Measurements from ENCODE around the gene STK39.

Gene STK39

GRCh38 chr2:168234407-168235085, 12.8 kb downstream of the STK39 start:
- Histone ChIP-seq H3K36me3 (ENCODE audit: insufficient read depth, low read length) (peaks cover 21% of the 10 kb centered on the region), H3K9me3 (ENCODE audit: low read length) (peaks cover 15% of the 10 kb centered on the region), H3K4me3 (ENCODE audit: low read length) (no peak overlapping the region), H3K4me1 (ENCODE audit: insufficient read depth, low read length) (no peaks in the 10 kb centered on the region), H2AFZ (ENCODE audit: low read depth, low read length) (no peak overlapping the region), H3K27me3 (ENCODE audit: insufficient read depth, low read length) (no peaks in the 10 kb centered on the region)

DNA sequence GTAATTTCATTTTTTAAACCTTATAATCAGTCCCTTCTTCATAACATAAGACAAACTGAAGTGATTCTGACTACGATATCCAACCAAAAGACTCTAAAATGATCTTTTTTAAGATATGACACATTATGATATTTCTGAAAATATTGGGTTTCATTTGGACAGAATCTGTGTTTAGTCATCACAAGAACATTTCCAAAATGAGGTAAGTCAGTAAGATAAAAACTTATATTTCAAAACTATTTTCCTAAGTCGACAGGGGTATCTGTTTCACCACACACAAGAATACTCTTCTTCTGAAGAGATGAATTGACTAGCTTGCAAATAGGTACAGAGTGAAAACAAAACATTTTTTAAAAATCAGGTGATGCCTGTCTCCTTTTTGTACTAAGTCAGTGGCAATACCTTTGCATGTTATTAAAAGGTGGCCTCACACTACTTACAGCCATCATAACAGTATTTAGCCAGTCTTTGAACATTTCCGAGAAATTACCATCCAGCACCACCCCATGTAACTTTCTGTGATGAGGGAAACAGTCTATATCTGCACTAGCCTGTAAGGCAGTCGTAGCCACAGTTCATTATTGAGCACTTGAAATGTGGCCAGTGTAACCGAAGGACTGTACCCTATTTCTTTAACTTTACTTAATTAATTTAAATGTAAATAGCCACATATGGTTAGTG, 13.5 kb downstream of the STK39 start:
- H3K4me1 ChIP-seq (ENCODE audit: insufficient read depth, low read length), result no peaks in the 10 kb centered on the region
- H3K4me3 ChIP-seq (ENCODE audit: low read length), result no peak overlapping the region
- H3K27me3 ChIP-seq (ENCODE audit: insufficient read depth, low read length), result no peaks in the 10 kb centered on the region
- H3K9me3 ChIP-seq (ENCODE audit: low read length), result peaks cover 9% of the 10 kb centered on the region
- H2AFZ ChIP-seq (ENCODE audit: low read depth, low read length), result no peak overlapping the region
- H3K36me3 ChIP-seq (ENCODE audit: insufficient read depth, low read length), result peaks cover 21% of the 10 kb centered on the region

- no peaks in the 10 kb centered on the region for H3K4me1 ChIP-seq (ENCODE audit: insufficient read depth, low read length)
- H3K4me3 ChIP-seq (ENCODE audit: low read length), result no peak overlapping the region
Measured at GRCh38 chr2:168233166-168233565, 14.2 kb downstream of the STK39 start.

GRCh38 chr2:168231609-168232241, 15.7 kb downstream of the STK39 start:
- H3K4me1 ChIP-seq (ENCODE audit: insufficient read depth, low read length), result no peaks in the 10 kb centered on the region
- H3K36me3 ChIP-seq (ENCODE audit: insufficient read depth, low read length), result peaks cover 16% of the 10 kb centered on the region
- no peaks in the 10 kb centered on the region for H3K27me3 ChIP-seq (ENCODE audit: insufficient read depth, low read length)
- no peak overlapping the region for H2AFZ ChIP-seq (ENCODE audit: low read depth, low read length)
- H3K9me3 ChIP-seq (ENCODE audit: low read length), result peaks cover 9% of the 10 kb centered on the region
- no peak overlapping the region for H3K4me3 ChIP-seq (ENCODE audit: low read length)

More at GRCh38 chr2:168233166-168233565, 14.2 kb downstream of the STK39 start:
- no peaks in the 10 kb centered on the region for H3K27me3 ChIP-seq (ENCODE audit: insufficient read depth, low read length)
- peaks cover 9% of the 10 kb centered on the region for H3K9me3 ChIP-seq (ENCODE audit: low read length)
- peaks cover 21% of the 10 kb centered on the region for H3K36me3 ChIP-seq (ENCODE audit: insufficient read depth, low read length)
- H2AFZ ChIP-seq (ENCODE audit: low read depth, low read length), result no peak overlapping the region

GRCh38 chr2:168230389-168230788, 17.0 kb downstream of the STK39 start:
- Histone ChIP-seq H2AFZ (ENCODE audit: low read depth, low read length) (no peak overlapping the region), H3K27me3 (ENCODE audit: insufficient read depth, low read length) (no peaks in the 10 kb centered on the region), H3K9me3 (ENCODE audit: low read length) (peaks cover 9% of the 10 kb centered on the region), H3K36me3 (ENCODE audit: insufficient read depth, low read length) (peaks cover 18% of the 10 kb centered on the region), H3K4me1 (ENCODE audit: insufficient read depth, low read length) (no peaks in the 10 kb centered on the region), H3K4me3 (ENCODE audit: low read length) (no peak overlapping the region)

DNA sequence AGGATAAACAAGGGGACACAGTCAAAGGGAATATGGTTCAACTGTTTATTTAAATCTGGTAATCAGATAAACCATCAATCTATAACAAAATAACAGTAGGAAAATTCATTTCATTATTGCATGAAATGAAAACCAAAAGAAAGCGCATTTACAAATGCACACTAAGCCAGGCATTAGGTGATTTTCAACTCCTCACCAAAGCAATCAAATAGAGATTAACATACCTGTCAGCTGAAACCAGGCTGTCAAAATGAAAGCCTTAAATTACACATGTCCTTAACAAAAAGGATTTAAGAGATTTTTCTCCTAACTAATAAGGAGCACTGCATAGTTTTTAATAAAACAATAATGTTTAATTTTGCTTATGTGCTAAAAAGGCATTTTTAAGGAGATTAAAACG, 23.0 kb downstream of the STK39 start:
- Histone ChIP-seq H3K4me1 (ENCODE audit: insufficient read depth, low read length) (peaks cover 10% of the 10 kb centered on the region), H2AFZ (ENCODE audit: low read depth, low read length) (no peak overlapping the region), H3K27me3 (ENCODE audit: insufficient read depth, low read length) (no peaks in the 10 kb centered on the region), H3K36me3 (ENCODE audit: insufficient read depth, low read length) (peaks cover 6% of the 10 kb centered on the region), H3K4me3 (ENCODE audit: low read length) (no peak overlapping the region), H3K9me3 (ENCODE audit: low read length) (no peaks in the 10 kb centered on the region)

DNA sequence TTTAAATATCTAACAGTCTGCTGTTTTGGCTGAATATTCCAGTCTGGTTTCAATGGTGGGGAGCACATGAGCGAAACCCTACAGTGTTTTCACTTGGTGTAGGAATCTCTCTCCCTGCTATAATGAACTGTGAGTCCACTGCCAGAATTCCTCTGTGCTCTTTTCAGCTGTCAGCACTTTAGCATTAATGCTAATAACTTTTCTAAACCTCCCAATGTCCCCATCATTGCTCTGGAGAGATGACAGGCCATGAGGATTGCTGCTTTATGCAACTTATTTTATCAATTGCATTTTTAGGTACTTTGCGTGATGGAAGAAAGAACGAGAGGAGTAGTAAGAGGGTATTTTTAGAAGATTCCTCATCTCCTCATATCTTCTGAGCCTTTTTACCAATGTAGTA, 25.3 kb downstream of the STK39 start:
- peaks cover 6% of the 10 kb centered on the region for H3K36me3 ChIP-seq (ENCODE audit: insufficient read depth, low read length)
- H3K27me3 ChIP-seq (ENCODE audit: insufficient read depth, low read length), result no peaks in the 10 kb centered on the region

GRCh38 chr2:168220965-168221819, 26.2 kb downstream of the STK39 start:
- Histone ChIP-seq H3K4me1 (ENCODE audit: insufficient read depth, low read length) (peaks cover 10% of the 10 kb centered on the region), H3K9me3 (ENCODE audit: low read length) (no peaks in the 10 kb centered on the region), H3K4me3 (ENCODE audit: low read length) (no peak overlapping the region), H2AFZ (ENCODE audit: low read depth, low read length) (no peak overlapping the region), H3K36me3 (ENCODE audit: insufficient read depth, low read length) (peaks cover 9% of the 10 kb centered on the region), H3K27me3 (ENCODE audit: insufficient read depth, low read length) (no peaks in the 10 kb centered on the region)

More for the DNA sequence above, 25.3 kb downstream of the STK39 start:
- no peak overlapping the region for H3K4me3 ChIP-seq (ENCODE audit: low read length)
- no peaks in the 10 kb centered on the region for H3K9me3 ChIP-seq (ENCODE audit: low read length)
- peaks cover 10% of the 10 kb centered on the region for H3K4me1 ChIP-seq (ENCODE audit: insufficient read depth, low read length)
- H2AFZ ChIP-seq (ENCODE audit: low read depth, low read length), result no peak overlapping the region

GRCh38 chr2:168217920-168218319, 29.5 kb downstream of the STK39 start:
- Histone ChIP-seq H3K4me3 (ENCODE audit: low read length) (no peak overlapping the region), H3K9me3 (ENCODE audit: low read length) (no peaks in the 10 kb centered on the region), H3K36me3 (ENCODE audit: insufficient read depth, low read length) (peaks cover 10% of the 10 kb centered on the region), H3K27me3 (ENCODE audit: insufficient read depth, low read length) (no peaks in the 10 kb centered on the region), H3K4me1 (ENCODE audit: insufficient read depth, low read length) (peaks cover 10% of the 10 kb centered on the region), H2AFZ (ENCODE audit: low read depth, low read length) (no peak overlapping the region)

DNA sequence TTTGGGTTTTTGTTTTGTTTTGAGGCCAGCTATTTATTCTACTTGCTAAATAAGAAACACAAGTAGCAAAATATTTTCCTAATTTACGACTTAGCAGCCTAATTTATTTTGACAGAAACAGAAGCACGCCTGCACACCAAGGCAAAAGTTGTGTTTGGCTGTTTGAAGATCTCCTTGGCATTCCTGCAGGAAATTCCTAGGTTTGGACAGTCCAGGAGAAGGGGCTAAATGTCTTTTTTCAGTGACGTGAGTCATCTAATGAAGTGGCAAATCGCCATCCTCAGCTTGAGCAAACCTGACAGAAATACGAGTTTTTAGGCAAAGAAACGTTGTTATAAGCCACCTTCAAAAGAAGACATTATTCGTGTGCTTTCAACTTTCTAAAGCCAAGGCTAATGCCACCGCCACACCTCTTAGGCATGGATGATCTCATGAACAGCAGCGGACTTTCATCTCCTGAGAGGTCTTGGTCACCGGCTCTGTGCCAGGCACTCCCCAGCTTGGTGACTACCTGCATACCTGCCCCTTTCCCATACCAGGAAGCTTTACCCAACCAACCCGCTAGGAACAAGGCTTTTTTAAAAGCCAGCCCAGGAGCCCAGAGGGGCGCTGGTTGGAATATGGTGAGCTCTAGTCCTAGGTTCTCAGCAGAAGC, 30.9 kb downstream of the STK39 start:
- no peak overlapping the region for H2AFZ ChIP-seq (ENCODE audit: low read depth, low read length)
- no peaks in the 10 kb centered on the region for H3K9me3 ChIP-seq (ENCODE audit: low read length)
- peaks cover 3% of the 10 kb centered on the region for H3K4me1 ChIP-seq (ENCODE audit: insufficient read depth, low read length)

GRCh38 chr2:168215813-168216212, 31.6 kb downstream of the STK39 start:
- no peak overlapping the region for H3K4me3 ChIP-seq (ENCODE audit: low read length)
- no peaks in the 10 kb centered on the region for H3K27me3 ChIP-seq (ENCODE audit: insufficient read depth, low read length)
- H2AFZ ChIP-seq (ENCODE audit: low read depth, low read length), result no peak overlapping the region
- no peaks in the 10 kb centered on the region for H3K4me1 ChIP-seq (ENCODE audit: insufficient read depth, low read length)
- H3K36me3 ChIP-seq (ENCODE audit: insufficient read depth, low read length), result peaks cover 10% of the 10 kb centered on the region
- no peaks in the 10 kb centered on the region for H3K9me3 ChIP-seq (ENCODE audit: low read length)

More for the DNA sequence above, 30.9 kb downstream of the STK39 start:
- no peaks in the 10 kb centered on the region for H3K27me3 ChIP-seq (ENCODE audit: insufficient read depth, low read length)
- peaks cover 10% of the 10 kb centered on the region for H3K36me3 ChIP-seq (ENCODE audit: insufficient read depth, low read length)
- H3K4me3 ChIP-seq (ENCODE audit: low read length), result no peak overlapping the region

DNA sequence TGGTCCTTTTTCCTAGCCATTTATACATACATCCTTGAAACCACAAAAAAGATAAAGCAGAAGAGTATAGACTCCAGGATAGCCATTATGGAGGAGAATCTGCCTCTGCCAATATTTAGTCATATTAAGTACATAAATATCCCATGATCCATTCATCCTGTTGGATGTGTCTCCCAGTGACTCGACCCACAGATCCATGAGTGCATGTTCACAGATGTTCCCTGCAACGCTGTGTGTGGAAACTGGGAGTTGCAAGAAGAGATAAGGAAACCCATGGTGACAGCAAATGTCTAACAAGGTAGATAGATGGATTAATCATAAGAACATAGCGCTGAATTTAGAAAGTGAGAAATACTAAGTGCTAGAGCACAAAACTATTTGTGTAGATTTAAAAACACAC, 34.5 kb downstream of the STK39 start:
- Histone ChIP-seq H3K4me3 (ENCODE audit: low read length) (no peak overlapping the region), H3K27me3 (ENCODE audit: insufficient read depth, low read length) (no peaks in the 10 kb centered on the region), H2AFZ (ENCODE audit: low read depth, low read length) (no peak overlapping the region), H3K36me3 (ENCODE audit: insufficient read depth, low read length) (peaks cover 6% of the 10 kb centered on the region), H3K4me1 (ENCODE audit: insufficient read depth, low read length) (no peaks in the 10 kb centered on the region), H3K9me3 (ENCODE audit: low read length) (peaks cover 4% of the 10 kb centered on the region)
